Omental fat pad (tissue), 4 donors: Measurements from ENCODE around the gene BCAS4. TPM values are rescaled to one million over a fixed set of nuclear protein-coding genes. Genes with fewer than 3 reads are reported as not detected.

Source experiments
- ATAC-seq: fragments of 150-250 bp; one replicate; pipeline ENCODE4 v1.9.1; 2016; ENCODE audit warnings: mild to moderate bottlenecking, moderate library complexity; ENCODE audit not compliant: low FRiP score
- DNase-seq: peaks from one replicate; pipeline ENCODE4 v3.0.0-alpha.2; 2019; ENCODE audit warnings: low spot score
- CTCF ChIP-seq, 3 donors: fragments of 450-650 bp; IDR thresholded peaks; one replicate each; pipeline ENCODE4 v1.5.1; 2016 to 2017; ENCODE audit warnings: antibody characterized with exemption in 3 of 3, mild to moderate bottlenecking in 3 of 3, moderate library complexity in 2 of 3
- total RNA-seq, 4 donors: library from RNA; depleted of rRNA; stranded (reverse); fragments of >200 nt; gene quantifications; one replicate each; pipeline ENCODE4 v1.1.0, GENCODE V29; 2016

Gene BCAS4
- total RNA-seq, 4 donors from 2014 or later: 1.4 to 6.5 (median 3.1) TPM

- DNase-seq (no peak), ATAC-seq (no peak)
- no peak for TF ChIP-seq CTCF (IDR thresholded peaks at IDR 0.05)
Observed at GRCh38 chr20:50804437-50805348, 9.8 kb downstream of the BCAS4 start.

GRCh38 chr20:50805349-50805684 lies 10.5 kb downstream of the BCAS4 start:
- ATAC-seq (no peak), DNase-seq (no peak)
- no peak for TF ChIP-seq CTCF (IDR thresholded peaks at IDR 0.05)

GRCh38 chr20:50806126-50806768 lies 11.4 kb downstream of the BCAS4 start:
- DNase-seq: no peak
- ATAC-seq: no peak
- TF ChIP-seq CTCF (IDR thresholded peaks at IDR 0.05): no peak

- DNase-seq (no peak), ATAC-seq (no peak)
- no peak for TF ChIP-seq CTCF (IDR thresholded peaks at IDR 0.05)
Observed at GRCh38 chr20:50810063-50810462, 15.2 kb downstream of the BCAS4 start.

- ATAC-seq (no peak), DNase-seq (no peak)
- no peak for TF ChIP-seq CTCF (IDR thresholded peaks at IDR 0.05)
Observed at GRCh38 chr20:50810842-50811241, 16.0 kb downstream of the BCAS4 start.

GRCh38 chr20:50813101-50813643 lies 18.3 kb downstream of the BCAS4 start:
- no peak for DNase-seq
- no peak for TF ChIP-seq CTCF (IDR thresholded peaks at IDR 0.05)
- ATAC-seq: no peak
